Stimulated activated CD4-positive, alpha-beta T cell treated with anti-CD3 and anti-CD28 coated beads, TNF-alpha, amount 100 ng/mL, for 1 hour (primary cell): Measurements from ENCODE around the gene SNX8.
"Not testable (repeated sequence)": the region's sequence is repeated elsewhere in the genome, so short reads cannot be mapped to it uniquely, and the experiment has no call there.

Experiments
- DNase-seq, 3 donors: peaks; one replicate each; pipeline ENCODE4 v3.0.0-alpha.2; 2020; ENCODE audit warnings: low read depth in 3 of 3, low spot score in 1 of 3

The SNX8 gene, protein sequence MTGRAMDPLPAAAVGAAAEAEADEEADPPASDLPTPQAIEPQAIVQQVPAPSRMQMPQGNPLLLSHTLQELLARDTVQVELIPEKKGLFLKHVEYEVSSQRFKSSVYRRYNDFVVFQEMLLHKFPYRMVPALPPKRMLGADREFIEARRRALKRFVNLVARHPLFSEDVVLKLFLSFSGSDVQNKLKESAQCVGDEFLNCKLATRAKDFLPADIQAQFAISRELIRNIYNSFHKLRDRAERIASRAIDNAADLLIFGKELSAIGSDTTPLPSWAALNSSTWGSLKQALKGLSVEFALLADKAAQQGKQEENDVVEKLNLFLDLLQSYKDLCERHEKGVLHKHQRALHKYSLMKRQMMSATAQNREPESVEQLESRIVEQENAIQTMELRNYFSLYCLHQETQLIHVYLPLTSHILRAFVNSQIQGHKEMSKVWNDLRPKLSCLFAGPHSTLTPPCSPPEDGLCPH

DNA sequence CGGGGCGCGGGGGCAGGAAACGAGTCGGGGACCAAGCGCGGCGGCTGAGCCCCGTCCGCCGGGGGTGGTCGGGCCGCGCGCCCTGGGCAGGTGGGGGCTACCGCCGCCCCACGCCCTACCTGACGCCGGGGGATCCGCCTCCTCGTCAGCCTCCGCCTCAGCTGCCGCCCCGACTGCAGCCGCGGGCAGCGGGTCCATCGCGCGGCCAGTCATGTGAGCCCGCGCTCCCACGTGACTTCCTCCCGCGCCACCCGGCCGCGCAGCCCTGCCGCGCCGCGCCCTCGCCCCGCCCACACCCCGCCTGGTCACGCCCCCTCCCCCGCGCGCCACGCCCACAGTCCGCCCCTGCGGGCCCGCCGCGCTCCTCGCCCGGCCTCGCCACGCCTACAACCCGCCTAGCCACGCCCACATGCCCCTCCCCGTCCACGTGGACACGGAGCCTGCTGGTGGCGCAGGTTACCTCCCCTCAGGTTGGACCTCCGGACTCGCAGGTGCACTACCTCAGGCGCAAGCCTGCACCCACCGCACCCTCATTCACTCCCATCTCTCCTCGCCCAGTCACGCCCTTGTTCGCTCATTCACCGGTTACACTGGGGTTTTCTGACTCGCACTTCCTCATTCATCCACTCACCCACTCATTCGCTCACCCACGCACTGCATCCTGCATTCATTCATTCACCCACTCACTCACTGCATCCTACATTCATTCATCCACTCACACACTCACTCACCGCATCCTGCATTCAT, at the start of gene SNX8:
Gene SNX8, minus strand, starts transcription at position 233 of the 747 bp plus-strand sequence. Its CDS starts 20 bp downstream, at position 213.
- DNase-seq: peak; percentile 89 to 97 (median 95)

DNA sequence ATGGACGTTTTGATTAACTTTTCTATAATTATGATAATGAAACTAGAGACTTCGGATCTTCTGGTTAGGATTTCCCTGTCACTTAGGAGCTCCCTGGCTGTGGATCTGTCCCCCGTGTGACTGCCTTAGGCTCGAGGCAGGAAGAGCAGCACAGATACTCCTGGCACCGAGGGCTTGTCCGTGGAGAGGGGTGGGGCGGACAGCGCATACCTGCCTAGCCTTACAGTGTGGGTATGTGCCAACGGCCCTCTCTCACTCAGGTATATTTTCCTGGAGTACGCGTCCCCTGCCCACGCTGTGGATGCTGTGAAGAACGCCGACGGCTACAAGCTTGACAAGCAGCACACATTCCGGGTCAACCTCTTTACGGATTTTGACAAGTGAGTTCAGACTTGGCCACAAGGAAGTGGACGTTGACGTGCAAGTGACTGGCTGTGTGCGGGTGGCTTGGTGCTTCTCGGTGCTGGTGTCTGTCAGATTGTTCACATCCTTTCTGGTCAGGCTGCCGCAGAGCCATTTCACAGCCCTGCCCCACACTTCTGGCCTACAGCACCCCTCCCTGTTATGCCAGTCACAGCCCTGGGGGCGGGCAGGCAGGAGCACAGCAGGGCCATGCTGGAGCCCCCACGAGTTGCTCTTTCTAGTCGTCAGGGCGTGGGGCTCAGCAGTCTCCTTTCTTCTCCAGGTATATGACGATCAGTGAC, 48.3 kb upstream of the SNX8 start:
- no peak for DNase-seq

DNA sequence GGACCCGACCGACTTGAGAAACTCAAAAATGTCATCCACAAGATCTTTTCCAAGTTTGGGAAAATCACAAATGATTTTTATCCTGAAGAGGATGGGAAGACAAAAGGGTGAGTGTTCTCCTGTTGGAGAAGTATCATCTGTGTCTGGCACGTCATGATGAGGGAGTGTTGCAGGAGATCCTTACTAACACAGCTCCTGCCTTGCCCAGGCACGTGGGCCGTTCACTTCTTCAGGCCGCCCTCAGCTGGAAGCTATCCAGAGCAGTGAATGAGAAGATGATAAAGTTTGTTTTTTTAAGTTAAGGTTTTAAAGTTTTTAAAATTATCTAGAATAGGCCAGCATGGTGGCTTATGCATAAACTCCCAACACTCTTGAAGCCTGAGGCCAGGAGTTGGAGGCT, 46.6 kb upstream of the SNX8 start:
- DNase-seq: no peak

DNA sequence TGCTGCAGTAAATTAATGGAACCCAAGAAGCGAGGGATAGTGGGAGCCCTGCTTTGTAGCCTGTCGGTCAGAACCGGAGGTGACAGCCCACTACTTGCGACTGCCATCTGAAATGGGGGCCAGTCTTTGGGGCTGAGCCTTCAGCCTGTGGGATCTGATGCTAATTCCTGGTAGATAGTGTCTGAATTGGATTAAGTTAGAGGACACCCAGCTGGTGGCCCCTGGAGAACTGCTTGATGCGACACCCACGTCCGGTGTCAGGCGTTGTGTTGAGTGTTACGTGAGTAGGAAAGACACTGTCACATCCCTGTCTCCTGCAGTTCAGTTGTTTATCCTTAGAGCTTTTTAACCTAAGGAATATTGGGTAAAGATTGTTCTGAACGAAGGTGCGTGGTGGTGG, 45.4 kb upstream of the SNX8 start:
- DNase-seq: no peak

DNA sequence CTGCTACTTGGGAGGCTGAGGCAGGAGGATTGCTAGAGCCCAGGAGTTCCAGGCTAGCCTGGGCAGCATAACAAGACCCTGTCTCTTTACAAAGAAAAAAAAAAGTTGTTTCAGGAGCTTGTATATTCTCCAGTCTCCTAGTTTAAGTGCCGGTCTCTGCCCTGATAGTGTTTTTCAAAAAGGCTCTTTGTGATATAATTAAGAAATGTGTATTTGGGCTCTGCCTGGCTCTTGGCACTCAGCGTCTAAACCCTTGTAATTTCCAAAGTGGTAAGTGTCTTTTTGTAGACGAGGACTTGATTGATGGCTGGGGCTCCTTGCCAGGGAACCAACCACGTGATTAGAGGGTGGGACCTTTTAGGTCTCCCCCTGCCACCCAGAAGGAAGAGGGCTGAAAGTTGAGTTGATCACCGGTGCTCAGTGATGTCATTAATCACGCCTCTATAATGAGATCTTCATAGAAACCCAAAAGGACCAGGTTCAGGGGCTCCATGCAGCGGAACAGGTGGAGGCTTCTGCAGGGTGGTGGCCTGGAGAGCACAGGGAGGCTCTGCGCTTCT, 44.8 kb upstream of the SNX8 start:
- no peak for DNase-seq

DNA sequence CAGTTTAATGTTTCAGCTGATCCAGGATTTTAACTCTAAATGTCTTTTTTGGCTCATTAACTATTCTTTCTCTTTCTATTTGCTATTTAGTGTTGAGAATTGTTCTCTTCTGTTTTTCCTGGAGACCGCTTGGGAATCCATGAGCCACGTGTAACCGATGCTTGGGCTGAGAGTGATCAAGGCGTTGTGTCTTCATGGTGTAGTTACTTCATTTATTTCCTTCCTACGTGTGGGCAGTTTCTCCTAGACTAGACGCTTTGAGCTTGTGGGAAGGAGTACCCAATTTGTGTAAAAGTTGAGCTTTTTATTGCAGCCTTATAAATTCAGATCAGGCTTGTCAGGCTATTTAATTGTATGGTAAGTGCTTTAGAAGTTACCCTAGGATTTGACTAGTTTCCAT, 43.3 kb upstream of the SNX8 start:
- no peak for DNase-seq

DNA sequence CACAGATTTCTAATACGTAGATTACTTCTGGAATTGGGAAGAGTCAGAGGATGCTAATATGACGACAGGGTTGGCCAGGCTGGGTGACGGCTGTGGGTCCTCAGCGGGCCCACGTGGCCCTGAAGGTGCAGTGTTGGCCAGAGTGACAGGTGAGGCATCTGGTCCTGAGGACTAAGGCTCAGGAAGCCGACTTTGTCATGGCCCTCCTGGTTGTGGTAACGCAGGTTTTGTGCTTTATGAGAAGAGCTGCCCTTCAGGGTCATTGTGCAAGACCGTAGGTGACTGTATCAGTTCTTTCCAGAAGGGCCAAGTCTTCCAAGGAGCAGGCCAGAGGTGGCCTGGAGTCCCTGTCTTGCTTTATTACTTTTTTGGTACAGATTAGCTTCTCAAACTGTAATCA, 42.9 kb upstream of the SNX8 start:
- no peak for DNase-seq

DNA sequence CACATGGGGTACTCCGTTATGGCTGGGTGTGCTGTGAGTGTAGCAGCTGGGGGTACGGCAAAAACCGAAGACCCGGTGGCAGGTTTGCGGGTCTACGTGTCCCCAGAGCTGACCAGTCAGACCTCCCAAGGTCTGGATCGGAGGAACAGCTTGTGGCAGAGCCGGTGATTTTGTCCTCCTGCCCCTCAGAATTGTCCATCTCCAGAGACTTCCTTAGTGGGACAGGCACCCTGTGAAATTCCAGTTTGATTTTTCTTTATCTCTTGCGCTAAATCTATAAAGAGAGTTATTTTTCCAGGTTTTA, 41.4 kb upstream of the SNX8 start:
- DNase-seq: no peak

DNA sequence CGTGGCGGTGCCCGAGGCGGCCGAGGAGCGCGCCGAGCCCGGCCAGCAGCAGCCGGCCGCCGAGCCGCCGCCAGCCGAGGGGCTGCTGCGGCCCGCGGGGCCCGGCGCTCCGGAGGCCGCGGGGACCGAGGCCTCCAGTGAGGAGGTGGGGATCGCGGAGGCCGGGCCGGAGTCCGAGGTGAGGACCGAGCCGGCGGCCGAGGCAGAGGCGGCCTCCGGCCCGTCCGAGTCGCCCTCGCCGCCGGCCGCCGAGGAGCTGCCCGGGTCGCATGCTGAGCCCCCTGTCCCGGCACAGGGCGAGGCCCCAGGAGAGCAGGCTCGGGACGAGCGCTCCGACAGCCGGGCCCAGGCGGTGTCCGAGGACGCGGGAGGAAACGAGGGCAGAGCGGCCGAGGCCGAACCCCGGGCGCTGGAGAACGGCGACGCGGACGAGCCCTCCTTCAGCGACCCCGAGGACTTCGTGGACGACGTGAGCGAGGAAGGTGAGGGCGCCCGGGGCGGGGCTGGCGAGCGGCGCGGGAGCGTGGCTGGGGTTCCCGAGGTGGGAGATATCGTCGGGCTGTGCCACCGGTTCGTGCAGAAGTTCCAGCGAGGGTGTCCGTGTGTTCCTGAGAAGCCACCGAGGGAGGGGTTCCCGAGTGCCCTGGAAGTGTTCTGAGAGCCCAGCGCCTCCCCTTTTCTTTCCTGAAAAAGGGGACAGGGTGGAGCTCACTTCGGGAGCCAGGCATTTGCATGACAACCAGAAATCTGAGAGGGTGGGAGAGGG, 40.9 kb upstream of the SNX8 start:
- no peak for DNase-seq

DNA sequence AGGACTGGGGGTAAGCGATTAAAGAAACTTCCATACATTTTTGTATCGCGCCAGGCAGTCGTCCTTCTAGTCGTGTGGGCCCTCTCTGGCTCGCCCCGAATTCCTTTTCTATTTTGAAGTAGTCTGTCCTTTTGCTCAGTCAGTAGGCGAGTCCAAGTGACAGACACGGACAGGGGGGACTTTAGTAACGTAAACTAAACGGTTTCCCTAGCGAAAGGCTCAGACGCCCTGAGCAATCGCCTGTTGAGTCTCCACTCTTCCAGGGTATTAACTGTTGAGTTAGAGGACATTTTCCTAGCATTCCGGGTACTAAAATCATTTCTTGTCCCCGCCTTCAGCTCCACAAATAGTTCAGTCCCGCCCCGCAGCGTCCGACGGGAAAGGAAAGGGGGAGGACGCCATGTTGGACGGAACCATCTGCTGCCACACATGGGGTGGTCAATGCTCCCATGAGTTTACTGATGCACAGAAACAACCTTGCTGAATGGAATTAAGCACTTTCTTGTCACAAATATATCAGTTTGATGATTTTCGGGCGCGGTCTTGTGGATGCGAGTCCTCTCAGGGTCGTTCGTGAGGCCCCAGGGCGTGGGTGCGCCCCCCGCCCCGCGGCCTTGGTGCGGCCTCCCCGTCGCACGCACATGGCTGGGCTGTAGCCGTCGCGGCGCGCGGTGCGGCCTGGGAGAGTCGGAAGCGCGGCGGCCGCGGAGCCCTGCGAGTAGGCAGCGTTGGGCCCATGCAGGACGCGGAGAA, 40.1 kb upstream of the SNX8 start, which contains the start of gene EIF3B:
Gene EIF3B, plus strand, starts transcription at position 642 of the 753 bp plus-strand sequence. Its CDS starts 95 bp downstream, at position 737.
- DNase-seq: peak; percentile 73 to 80 (median 79)

DNA sequence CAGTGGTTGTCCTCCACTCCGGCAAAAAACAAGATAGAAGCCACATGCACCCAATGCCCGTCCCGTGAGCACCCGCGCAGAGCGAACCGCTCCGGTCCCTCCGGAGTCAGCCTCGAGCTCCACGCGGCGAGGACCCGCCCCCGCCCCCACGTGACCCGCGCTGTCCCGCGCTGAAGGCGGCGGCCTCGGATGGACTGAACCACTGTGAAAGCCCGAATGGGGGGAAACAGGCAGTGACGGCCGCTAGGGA, 39.6 kb upstream of the SNX8 start:
- DNase-seq: peak; percentile 75 to 87 (median 81)

DNA sequence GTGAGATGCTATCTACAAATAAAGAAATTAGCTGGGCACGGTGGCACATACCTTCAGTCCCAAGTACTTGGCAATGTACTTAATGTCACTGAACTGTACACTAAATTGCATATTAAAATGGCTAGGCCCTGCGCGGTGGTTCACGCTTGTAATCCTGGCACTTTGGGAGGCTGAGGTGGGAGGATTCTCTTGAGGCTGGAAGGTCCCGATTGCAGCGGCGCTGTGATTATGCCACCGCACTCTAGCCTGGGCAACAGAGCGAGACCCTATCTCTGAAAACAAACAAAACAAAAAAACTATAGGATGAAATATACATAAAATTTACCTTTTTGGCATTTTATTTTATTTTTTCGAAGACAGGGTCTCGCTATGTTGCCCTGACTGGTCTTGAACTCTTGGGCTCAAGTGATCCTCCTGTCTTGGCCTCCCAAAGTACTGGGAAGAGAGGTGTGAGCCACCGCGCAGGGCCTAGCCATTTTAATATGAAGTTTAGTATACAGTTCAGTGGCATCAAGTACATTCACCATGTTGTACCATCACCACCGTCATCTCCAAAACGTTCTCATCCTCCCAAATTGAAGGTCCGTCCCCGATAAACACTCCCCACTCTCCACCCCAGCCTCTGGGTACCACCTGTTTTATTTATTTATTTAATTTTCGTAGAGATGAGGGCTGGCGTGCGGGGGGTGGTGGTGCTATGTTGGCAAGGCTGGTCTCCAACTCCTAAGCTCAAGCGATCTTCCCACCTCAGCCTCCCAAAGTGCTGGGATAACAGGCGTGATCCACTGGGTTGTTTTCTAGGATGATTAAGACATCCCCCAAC, 39.1 kb upstream of the SNX8 start:
- no peak for DNase-seq

DNA sequence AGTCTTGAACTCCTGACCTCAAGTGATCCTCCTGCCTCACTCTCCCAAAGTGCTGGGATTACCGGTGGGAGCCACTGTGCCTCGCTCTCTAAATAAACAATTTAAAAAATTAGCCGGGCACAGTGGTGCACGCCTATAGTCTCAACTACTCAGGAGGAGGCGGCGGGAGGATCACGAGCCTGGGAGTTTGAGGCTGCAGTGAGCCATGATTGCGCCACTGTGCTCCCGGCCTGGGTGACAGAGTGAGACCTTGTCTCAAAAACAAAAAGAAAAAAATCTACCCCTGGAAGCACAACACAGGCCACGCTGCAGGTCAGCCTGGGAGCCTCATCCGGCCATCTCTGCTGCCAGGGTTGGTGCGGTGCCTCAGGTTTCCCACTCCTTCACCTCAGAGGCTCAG, 36.6 kb upstream of the SNX8 start:
- no peak for DNase-seq

DNA sequence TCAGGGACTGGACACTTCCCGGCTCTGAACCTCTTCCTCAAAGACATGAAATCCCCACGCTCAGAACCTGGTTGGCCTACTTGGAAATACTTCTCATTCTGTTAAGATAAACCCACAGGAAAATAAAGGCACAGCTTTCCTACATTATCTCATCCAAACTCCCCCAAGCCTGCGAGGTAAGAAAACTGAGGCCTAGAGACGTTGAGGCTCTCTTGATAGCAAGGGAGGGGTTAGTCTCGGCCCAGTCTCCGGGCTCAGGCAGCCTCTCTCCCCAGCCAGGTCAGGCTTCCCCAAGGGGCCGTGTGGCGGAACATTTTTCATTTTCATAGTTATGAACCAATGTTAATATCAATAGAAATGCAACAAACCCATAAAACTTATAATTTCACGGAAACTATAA, 35.8 kb upstream of the SNX8 start:
- DNase-seq: no peak

DNA sequence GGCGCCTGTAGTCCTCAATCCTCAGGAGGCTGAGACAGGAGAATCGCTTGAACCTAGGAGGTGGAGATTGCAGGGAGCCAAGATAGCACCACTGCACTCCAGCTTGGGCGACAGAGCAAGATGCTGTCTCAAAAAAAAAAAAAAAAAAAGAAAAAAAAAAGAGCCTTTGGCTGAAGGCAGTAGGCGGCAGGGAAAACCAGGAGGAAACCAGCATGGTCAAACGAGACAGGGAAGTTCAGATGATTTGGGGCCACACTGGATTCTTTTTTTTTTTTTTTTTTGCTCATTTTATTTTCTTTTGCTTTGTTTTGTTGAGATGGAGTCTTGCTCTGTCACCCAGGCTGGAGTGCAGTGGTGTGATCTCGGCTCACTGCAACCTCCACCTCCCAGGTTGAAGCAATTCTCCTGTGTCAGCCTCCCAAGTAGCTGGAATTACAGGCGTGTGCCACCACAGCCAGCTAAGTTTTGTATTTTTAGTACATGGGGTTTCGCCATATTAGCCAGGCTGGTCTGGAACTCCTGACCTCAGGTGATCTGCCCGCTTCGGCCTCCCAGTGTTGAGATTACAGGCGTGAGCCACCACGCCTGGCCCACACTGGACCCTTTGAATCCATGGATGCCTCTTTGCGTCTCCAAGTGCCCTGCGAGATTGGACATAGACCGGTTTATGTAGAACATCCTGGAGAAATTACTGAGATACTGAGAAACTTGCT, 33.3 kb upstream of the SNX8 start:
- not testable (repeated sequence) for DNase-seq

DNA sequence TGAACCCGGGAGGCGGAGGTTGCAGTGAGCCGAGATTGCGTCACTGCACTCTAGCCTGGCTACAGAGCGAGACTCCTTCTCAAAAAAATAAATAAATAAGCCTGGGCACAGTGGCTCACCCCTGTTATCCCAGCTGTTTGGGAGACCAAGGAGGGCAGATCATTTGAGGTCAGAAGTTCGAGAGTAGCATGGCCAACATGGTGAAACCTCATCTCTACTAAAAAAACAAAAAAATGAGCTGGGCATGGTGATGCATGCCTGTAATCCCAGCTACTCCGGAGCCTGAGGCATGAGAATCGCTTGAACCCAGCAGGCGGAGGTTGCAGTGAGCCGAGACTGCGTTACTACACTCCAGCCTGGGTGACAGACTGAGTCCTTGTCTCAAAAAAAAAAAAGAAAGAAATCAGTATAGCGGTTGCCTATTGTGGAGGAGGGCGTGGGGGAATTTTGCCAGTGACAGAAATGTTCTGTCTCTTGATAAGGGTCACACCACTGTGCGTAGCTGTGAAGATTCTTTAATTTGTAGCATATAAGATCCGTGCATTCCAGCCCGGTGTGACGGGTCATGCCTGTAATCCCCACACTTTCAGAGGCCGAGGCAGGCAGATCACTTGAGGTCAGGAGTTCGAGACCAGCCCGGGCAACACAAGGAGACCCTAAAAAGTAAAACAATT, 22.5 kb upstream of the SNX8 start:
- no peak for DNase-seq

DNA sequence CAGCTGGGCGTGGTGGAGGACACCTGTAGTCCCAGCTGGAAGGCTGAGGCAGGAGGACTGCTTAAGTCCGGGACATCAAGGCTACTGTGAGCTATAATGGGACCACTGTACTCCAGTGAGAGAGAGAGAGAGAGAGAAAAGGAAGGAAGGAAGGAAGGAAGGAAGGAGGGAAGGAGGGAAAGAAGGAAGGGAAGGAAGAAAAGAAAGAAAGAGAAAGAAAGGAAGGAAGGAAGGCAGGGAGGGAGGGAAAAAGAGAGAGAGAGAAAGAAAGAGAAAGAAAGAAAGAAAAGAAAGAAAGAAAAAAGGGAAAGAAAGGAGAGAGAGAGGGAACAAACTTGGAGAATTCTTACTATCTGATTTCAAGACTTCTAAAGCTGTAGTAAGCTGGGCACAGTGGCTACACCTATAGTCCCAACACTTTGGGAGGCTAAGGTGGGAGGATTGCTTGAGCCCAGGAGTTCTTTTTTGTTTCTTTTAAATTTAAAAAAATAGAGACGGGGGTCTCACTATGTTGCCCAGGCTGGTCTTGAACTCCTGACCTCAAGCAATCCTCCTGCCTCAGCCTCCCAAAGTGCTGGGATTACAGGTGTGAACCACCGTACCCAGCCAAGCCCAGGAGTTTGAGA, 18.5 kb upstream of the SNX8 start:
- not testable (repeated sequence) for DNase-seq

DNA sequence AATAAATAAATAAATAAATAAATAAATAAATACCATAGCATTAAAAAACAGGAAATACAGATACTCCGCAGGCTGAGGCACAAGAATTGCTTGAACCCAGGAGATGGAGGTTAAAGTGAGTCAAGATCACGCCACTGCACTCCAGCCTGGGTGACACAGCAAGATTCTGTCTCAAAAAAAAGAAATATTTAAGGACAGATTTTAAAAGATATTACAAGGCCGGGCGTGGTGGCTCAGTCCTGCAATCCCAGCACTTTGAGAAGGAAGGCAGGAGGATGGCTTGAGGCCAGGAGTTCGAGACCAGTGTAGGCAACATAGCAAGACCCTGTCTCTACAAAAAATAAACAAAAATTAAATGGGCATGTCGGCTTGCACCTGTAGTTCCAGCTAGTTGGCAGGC, 17.5 kb upstream of the SNX8 start:
- DNase-seq: no peak
